ENCODE measurements around the gene ZP4.

DNA sequence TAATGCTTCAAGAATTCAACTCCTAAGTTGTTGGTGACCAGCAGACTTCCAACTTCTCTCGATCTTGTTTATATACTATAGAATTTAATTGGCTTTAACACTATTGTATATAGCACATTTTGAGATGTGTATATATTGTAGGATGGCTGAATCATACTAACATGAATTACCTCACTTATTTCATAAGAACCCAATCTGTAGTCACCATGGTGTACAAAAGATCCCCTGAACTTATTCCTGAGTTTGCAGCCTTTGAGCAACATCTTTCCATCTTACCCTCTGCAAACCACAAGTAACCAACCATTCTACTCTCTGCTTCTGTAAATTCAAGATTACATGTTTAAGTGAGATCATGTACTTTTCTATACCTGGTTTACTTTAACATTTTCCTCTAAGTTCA, 12.3 kb downstream of the ZP4 start:
- TF ChIP-seq EP300 (IDR thresholded peaks at IDR 0.05; ENCODE audit: low read depth) (no peak), POLR2AphosphoS5 (IDR thresholded peaks at IDR 0.05) (no peak), POLR2A (IDR thresholded peaks at IDR 0.05) (no peak)
- TF ChIP-seq, protein P1, sequence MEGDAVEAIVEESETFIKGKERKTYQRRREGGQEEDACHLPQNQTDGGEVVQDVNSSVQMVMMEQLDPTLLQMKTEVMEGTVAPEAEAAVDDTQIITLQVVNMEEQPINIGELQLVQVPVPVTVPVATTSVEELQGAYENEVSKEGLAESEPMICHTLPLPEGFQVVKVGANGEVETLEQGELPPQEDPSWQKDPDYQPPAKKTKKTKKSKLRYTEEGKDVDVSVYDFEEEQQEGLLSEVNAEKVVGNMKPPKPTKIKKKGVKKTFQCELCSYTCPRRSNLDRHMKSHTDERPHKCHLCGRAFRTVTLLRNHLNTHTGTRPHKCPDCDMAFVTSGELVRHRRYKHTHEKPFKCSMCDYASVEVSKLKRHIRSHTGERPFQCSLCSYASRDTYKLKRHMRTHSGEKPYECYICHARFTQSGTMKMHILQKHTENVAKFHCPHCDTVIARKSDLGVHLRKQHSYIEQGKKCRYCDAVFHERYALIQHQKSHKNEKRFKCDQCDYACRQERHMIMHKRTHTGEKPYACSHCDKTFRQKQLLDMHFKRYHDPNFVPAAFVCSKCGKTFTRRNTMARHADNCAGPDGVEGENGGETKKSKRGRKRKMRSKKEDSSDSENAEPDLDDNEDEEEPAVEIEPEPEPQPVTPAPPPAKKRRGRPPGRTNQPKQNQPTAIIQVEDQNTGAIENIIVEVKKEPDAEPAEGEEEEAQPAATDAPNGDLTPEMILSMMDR (IDR thresholded peaks at IDR 0.05), result no peak
